Keratinocyte (primary cell): ENCODE measurements around the gene ARHGDIA.

ENCODE experiments used
- EZH2 ChIP-seq: IDR thresholded peaks from one replicate; pipeline ENCODE4 v1.6.1; 2012; ENCODE audit warnings: inconsistent platforms, mild to moderate bottlenecking, low read length, moderate library complexity
- TF ChIP-seq, protein P1 (sequence below), 3 experiments: IDR thresholded peaks in 1 of 3; conservative IDR thresholded peaks in 1 of 3; optimal IDR thresholded peaks in 1 of 3; 2 replicates in 2 of 3; 3 replicates in 1 of 3; pipeline versions ENCODE3 to v1.5.1; 2011; ENCODE audit warnings: low read length in 3 of 3, mild to moderate bottlenecking in 3 of 3, moderate library complexity in 2 of 3, control low read depth in 1 of 3, inconsistent platforms in 1 of 3; ENCODE audit not compliant: insufficient read depth in 2 of 3; ENCODE audit errors: extremely low read depth in 1 of 3

DNA sequence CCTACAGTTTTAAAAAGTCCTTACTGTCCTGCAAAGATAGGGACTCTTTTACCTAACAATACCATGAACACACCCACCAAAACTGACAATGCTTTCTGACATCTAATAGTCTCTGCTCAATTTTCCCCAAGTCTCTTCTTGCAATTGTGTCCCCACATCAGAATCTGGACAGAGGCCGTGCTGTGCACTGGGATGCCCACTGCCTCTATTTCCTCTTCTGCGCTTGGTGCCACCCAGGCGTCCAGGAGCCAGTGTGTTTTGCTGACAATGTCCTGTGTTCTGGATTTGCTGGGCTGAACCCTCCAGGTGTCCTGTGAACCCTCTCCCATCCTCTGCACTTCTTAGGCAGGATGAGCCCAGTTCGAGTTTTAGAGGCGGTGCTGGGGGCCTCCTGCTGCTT lies 6.4 kb upstream of the ARHGDIA start:
- TF ChIP-seq, protein P1, sequence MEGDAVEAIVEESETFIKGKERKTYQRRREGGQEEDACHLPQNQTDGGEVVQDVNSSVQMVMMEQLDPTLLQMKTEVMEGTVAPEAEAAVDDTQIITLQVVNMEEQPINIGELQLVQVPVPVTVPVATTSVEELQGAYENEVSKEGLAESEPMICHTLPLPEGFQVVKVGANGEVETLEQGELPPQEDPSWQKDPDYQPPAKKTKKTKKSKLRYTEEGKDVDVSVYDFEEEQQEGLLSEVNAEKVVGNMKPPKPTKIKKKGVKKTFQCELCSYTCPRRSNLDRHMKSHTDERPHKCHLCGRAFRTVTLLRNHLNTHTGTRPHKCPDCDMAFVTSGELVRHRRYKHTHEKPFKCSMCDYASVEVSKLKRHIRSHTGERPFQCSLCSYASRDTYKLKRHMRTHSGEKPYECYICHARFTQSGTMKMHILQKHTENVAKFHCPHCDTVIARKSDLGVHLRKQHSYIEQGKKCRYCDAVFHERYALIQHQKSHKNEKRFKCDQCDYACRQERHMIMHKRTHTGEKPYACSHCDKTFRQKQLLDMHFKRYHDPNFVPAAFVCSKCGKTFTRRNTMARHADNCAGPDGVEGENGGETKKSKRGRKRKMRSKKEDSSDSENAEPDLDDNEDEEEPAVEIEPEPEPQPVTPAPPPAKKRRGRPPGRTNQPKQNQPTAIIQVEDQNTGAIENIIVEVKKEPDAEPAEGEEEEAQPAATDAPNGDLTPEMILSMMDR (optimal IDR thresholded peaks at IDR 0.05 in 1 of 3, IDR thresholded peaks at IDR 0.05 in 1 of 3, conservative IDR thresholded peaks at IDR 0.05 in 1 of 3; ENCODE audit: extremely low read depth in 1 of 3, insufficient read depth in 2 of 3, low read length in 3 of 3): no peak
- no peak for TF ChIP-seq EZH2
